GM10266 (cell line): ENCODE data around the gene TSPAN16.

Source experiments
- DNase-seq: peaks from one replicate; pipeline ENCODE4 v3.0.0; 2012; ENCODE audit errors: extremely low spot score
- CTCF ChIP-seq: IDR thresholded peaks from 2 replicates; pipeline ENCODE4 v1.5.1; 2012; ENCODE audit warnings: mild to moderate bottlenecking, low read depth; ENCODE audit not compliant: control insufficient read depth, insufficient read depth; ENCODE audit errors: missing control alignments

The TSPAN16 gene

DNA sequence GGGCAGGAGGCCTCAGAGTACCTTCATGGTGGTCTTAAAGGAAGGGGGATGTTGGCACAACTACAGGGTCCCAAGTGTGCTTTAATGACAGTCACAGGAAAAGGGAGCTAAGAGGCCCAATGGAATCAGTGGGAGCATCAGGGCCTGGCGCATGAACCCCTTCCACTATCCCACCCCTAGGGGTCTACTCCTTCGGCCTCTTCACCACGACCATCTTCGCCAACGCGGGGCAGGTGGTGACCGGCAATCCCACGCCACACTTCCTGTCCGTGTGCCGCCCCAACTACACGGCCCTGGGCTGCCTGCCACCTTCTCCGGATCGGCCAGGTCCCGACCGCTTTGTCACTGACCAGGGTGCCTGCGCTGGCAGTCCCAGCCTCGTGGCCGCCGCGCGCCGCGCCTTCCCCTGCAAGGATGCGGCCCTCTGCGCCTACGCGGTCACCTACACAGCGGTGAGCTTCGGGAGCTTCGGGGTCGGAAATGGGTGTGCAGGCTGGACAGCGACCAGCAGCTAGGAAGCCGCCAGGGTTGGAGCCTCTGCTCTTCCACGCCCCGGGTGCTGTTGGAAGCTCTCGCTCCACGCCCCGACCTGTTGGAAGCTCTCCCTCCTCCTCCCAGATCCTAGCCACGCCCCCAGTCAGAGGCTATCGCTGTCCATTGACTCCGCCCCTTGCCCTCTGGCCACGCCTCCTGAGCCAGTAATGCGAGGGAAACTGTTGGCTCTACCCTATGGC lies 65.2 kb downstream of the TSPAN16 start:
- TF ChIP-seq CTCF = no peak
- DNase-seq = no peak

- no peak for DNase-seq
- no peak for TF ChIP-seq CTCF
Observed at GRCh38 chr19:11361771-11362731, 66.1 kb downstream of the TSPAN16 start.

- no peak for DNase-seq
- TF ChIP-seq CTCF = no peak
Observed at GRCh38 chr19:11363881-11364280, 67.9 kb downstream of the TSPAN16 start.

- no peak for TF ChIP-seq CTCF
Observed at GRCh38 chr19:11364296-11364904, 68.4 kb downstream of the TSPAN16 start.

GRCh38 chr19:11364935-11365334 lies 69.0 kb downstream of the TSPAN16 start:
- DNase-seq = no peak
- TF ChIP-seq CTCF = no peak

More at GRCh38 chr19:11364296-11364904, 68.4 kb downstream of the TSPAN16 start:
- no peak for DNase-seq
